AG04450 (cell line): ENCODE data around the gene CYP1A1. TPM values are rescaled to one million over a fixed set of nuclear protein-coding genes. Genes with fewer than 3 reads are reported as not detected.

Experiments used
- CTCF ChIA-PET: fragments of 300-600, 350-600 bp; formaldehyde crosslinking; extraction: SDS; loops from one replicate; lab custom pipeline; 2022; ENCODE audit warnings: antibody characterized with exemption, inconsistent platforms; lab: Charles Lee
- POLR2A ChIA-PET: fragments of 350-600 bp; formaldehyde crosslinking; extraction: SDS; loops from one replicate; lab custom pipeline; 2021; ENCODE audit warnings: antibody characterized with exemption, inconsistent platforms; lab: Yijun Ruan, JAX
- DNase-seq: peaks from one replicate; pipeline ENCODE4 v3.0.0-alpha.2; 2011; ENCODE audit warnings: low read depth, low spot score
- H3K27ac ChIP-seq: one replicate; pipeline ENCODE4 v1.5.1; 2012; ENCODE audit warnings: low read depth, low read length, control low read depth
- H3K27me3 ChIP-seq: one replicate; pipeline ENCODE4 v1.6.0; 2012; ENCODE audit warnings: low read length; ENCODE audit not compliant: control insufficient read depth, insufficient read depth
- H3K4me3 ChIP-seq: 2 replicates; pipeline ENCODE4 v1.5.1; 2011; ENCODE audit warnings: mild to moderate bottlenecking, low read depth, low read length, control low read depth
- H3K9me3 ChIP-seq: 2 replicates; pipeline ENCODE4 v1.5.1; 2012; ENCODE audit warnings: low read length; ENCODE audit not compliant: control insufficient read depth, insufficient read depth
- polyA plus RNA-seq: library from polyadenylated mRNA; depleted of rRNA; stranded (reverse); fragments of >200 nt; gene quantifications from 2 replicates; pipeline ENCODE4 v1.2.3, GENCODE V29; 2011
- TF ChIP-seq, protein P1 (sequence below): IDR thresholded peaks from 2 replicates; pipeline ENCODE4 v1.5.1; 2011; ENCODE audit warnings: low read depth, low read length, control low read depth, inconsistent platforms

CYP1A1 gene
- polyA plus RNA-seq, 1 experiment = 0.04 TPM

- POLR2A ChIA-PET = no interaction called here
- Histone ChIP-seq H3K9me3 (no peaks in the 10 kb centered on the region; the same call in 1 of the 2 replicates), H3K4me3 (no peak overlapping the region), H3K27me3 (peaks cover 38% of the 10 kb centered on the region), H3K27ac (no peak overlapping the region)
- TF ChIP-seq, protein P1, sequence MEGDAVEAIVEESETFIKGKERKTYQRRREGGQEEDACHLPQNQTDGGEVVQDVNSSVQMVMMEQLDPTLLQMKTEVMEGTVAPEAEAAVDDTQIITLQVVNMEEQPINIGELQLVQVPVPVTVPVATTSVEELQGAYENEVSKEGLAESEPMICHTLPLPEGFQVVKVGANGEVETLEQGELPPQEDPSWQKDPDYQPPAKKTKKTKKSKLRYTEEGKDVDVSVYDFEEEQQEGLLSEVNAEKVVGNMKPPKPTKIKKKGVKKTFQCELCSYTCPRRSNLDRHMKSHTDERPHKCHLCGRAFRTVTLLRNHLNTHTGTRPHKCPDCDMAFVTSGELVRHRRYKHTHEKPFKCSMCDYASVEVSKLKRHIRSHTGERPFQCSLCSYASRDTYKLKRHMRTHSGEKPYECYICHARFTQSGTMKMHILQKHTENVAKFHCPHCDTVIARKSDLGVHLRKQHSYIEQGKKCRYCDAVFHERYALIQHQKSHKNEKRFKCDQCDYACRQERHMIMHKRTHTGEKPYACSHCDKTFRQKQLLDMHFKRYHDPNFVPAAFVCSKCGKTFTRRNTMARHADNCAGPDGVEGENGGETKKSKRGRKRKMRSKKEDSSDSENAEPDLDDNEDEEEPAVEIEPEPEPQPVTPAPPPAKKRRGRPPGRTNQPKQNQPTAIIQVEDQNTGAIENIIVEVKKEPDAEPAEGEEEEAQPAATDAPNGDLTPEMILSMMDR = no peak
- CTCF ChIA-PET = interaction anchor here (0.8 to 1.0 kb wide), 2 partner anchors 118 to 120 kb away, joined by 4 read pairs; no protein-coding TSS in a partner anchor
- no peak for DNase-seq
Measured at GRCh38 chr15:74752011-74752410, 26.7 kb upstream of the CYP1A1 start.

- ChIA-PET POLR2A (no interaction called here), CTCF (interaction anchor here (0.9 to 1.3 kb wide), 2 partner anchors 17 to 18 kb away, joined by 3 to 4 read pairs; no protein-coding TSS in a partner anchor)
- Histone ChIP-seq H3K4me3 (no peak overlapping the region), H3K27me3 (peaks cover 35% of the 10 kb centered on the region), H3K9me3 (no peaks in the 10 kb centered on the region; the same call in 1 of the 2 replicates), H3K27ac (no peak overlapping the region)
- TF ChIP-seq, protein P1 = no peak
- no peak for DNase-seq
Measured at GRCh38 chr15:74750751-74751150, 25.4 kb upstream of the CYP1A1 start.

DNA sequence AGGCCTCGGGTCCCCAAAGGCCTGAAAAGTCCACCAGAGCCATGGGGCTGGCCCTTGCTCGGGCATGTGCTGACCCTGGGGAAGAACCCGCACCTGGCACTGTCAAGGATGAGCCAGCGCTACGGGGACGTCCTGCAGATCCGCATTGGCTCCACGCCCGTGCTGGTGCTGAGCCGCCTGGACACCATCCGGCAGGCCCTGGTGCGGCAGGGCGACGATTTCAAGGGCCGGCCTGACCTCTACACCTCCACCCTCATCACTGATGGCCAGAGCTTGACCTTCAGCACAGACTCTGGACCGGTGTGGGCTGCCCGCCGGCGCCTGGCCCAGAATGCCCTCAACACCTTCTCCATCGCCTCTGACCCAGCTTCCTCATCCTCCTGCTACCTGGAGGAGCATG lies 24.5 kb upstream of the CYP1A1 start:
- TF ChIP-seq, protein P1 = no peak
- CTCF ChIA-PET = interaction anchor here (0.7 to 1.3 kb wide), 4 partner anchors 18 to 714 kb away, joined by 3 to 4 read pairs (median 3); no protein-coding TSS in a partner anchor
- Histone ChIP-seq H3K9me3 (no peaks in the 10 kb centered on the region; the same call in 1 of the 2 replicates), H3K4me3 (no peak overlapping the region), H3K27ac (no peak overlapping the region), H3K27me3 (peaks cover 35% of the 10 kb centered on the region)
- no peak for DNase-seq
- POLR2A ChIA-PET = no interaction called here

- TF ChIP-seq, protein P1 = no peak
- no peaks in the 10 kb centered on the region; the same call in 1 of the 2 replicates for H3K9me3 ChIP-seq
- no peak for DNase-seq
- ChIA-PET CTCF (no interaction called here), POLR2A (no interaction called here)
- H3K27ac ChIP-seq = no peak within 1 kb of the TSS
- no peak within 1 kb of the TSS for H3K4me3 ChIP-seq
- H3K27me3 ChIP-seq = peaks cover 30% of the 10 kb centered on the region
Measured at GRCh38 chr15:74748322-74748946, 23.1 kb upstream of the CYP1A1 start, which contains the start of gene CYP1A2. Gene CYP1A2 (plus strand): TSS chr15:74748845. CDS start chr15:74749739, 894 bp downstream.

GRCh38 chr15:74746389-74746788 lies 21.1 kb upstream of the CYP1A1 start:
- POLR2A ChIA-PET = no interaction called here
- Histone ChIP-seq H3K9me3 (peaks cover 5% of the 10 kb centered on the region), H3K4me3 (no peak overlapping the region), H3K27ac (no peak overlapping the region), H3K27me3 (peaks cover 15% of the 10 kb centered on the region)
- TF ChIP-seq, protein P1 = no peak
- no peak for DNase-seq
- CTCF ChIA-PET = interaction anchor here (0.7 kb wide), 1 partner anchor 25 kb away, joined by 3 read pairs; no protein-coding TSS in a partner anchor
